HEK293 (cell line): ENCODE results near the gene NR1H2.

Source experiments
- CTCF ChIA-PET: fragments of 350-600 bp; formaldehyde crosslinking; extraction: SDS; loops from one replicate; lab custom pipeline; 2021; ENCODE audit warnings: antibody characterized with exemption; lab: Yijun Ruan, JAX
- POLR2A ChIA-PET: fragments of 300-600 bp; formaldehyde crosslinking; extraction: SDS; loops from one replicate; lab custom pipeline; 2020; ENCODE audit warnings: antibody characterized with exemption, inconsistent platforms; lab: Yijun Ruan, JAX
- H3K27ac ChIP-seq: fragments of 200-500 bp; sonication (Bioruptor generic); 2 replicates; pipeline ENCODE4 v1.5.1; 2014; ENCODE audit warnings: low read depth, low read length, control low read depth, inconsistent platforms; ENCODE audit errors: extremely low read depth
- H3K36me3 ChIP-seq, 2 experiments: fragments of 200-500 bp in 1 of 2; sonication (Bioruptor generic) in 1 of 2; 1 replicate in 1 of 2; 2 replicates in 1 of 2; pipeline ENCODE4 v1.5.1; 2014 to 2017; ENCODE audit warnings: inconsistent platforms in 2 of 2, low read length in 2 of 2; ENCODE audit not compliant: control insufficient read depth in 2 of 2, insufficient read depth in 1 of 2
- H3K4me1 ChIP-seq: fragments of 200-500 bp; sonication (Bioruptor generic); 2 replicates; pipeline ENCODE4 v1.5.1; 2014; ENCODE audit warnings: mild to moderate bottlenecking, low read length, inconsistent platforms; ENCODE audit not compliant: control insufficient read depth, insufficient read depth
- H3K4me3 ChIP-seq: 2 replicates; pipeline ENCODE4 v1.5.1; 2011; ENCODE audit warnings: low read depth, mild to moderate bottlenecking, control low read depth, low read length, moderate library complexity
- H3K9me3 ChIP-seq: fragments of 200-500 bp; sonication (Bioruptor generic); 2 replicates; pipeline ENCODE4 v1.5.1; 2014; ENCODE audit warnings: low read depth, low read length, inconsistent platforms; ENCODE audit not compliant: control insufficient read depth, insufficient read depth
- EGR2 ChIP-seq: fragments of 450-650 bp; formaldehyde crosslinking; IDR thresholded peaks from 2 replicates; pipeline ENCODE4 v1.5.1; 2016; ENCODE audit warnings: low read depth, missing biosample characterization, missing genetic modification characterization
- GLIS1 ChIP-seq: fragments of 450-650 bp; formaldehyde crosslinking; IDR thresholded peaks from 2 replicates; pipeline ENCODE4 v1.5.1; 2016; ENCODE audit warnings: missing biosample characterization, missing genetic modification characterization
- PRDM1 ChIP-seq: fragments of 450-650 bp; formaldehyde crosslinking; IDR thresholded peaks from 2 replicates; pipeline ENCODE4; 2016; ENCODE audit warnings: missing biosample characterization, missing genetic modification characterization
- YY2 ChIP-seq: fragments of 450-650 bp; formaldehyde crosslinking; IDR thresholded peaks from 2 replicates; pipeline ENCODE4 v1.5.1; 2016; ENCODE audit warnings: missing biosample characterization, missing genetic modification characterization
- ZNF510 ChIP-seq: fragments of 450-650 bp; formaldehyde crosslinking; IDR thresholded peaks from 2 replicates; pipeline ENCODE4 v1.5.1; 2018; ENCODE audit warnings: mild to moderate bottlenecking, missing genetic modification characterization, missing biosample characterization; ENCODE audit not compliant: insufficient replicate concordance
- ZNF530 ChIP-seq: fragments of 450-650 bp; formaldehyde crosslinking; IDR thresholded peaks from 2 replicates; pipeline ENCODE4 v1.5.1; 2016; ENCODE audit warnings: low read depth, missing biosample characterization, missing genetic modification characterization
- ZNF776 ChIP-seq: fragments of 450-650 bp; formaldehyde crosslinking; IDR thresholded peaks from 2 replicates; pipeline ENCODE4 v1.5.0; 2017; ENCODE audit warnings: missing biosample characterization, missing genetic modification characterization, borderline replicate concordance
- TF ChIP-seq, protein P1 (sequence below): fragments of 450-650 bp; formaldehyde crosslinking; IDR thresholded peaks from 2 replicates; pipeline ENCODE4 v1.5.1; 2016; ENCODE audit warnings: missing biosample characterization, missing genetic modification characterization
- TF ChIP-seq, protein P2 (sequence below): fragments of 450-650 bp; formaldehyde crosslinking; IDR thresholded peaks from 2 replicates; pipeline ENCODE4 v1.5.1; 2016; ENCODE audit warnings: missing biosample characterization, missing genetic modification characterization
- TF ChIP-seq, protein P3 (sequence below): fragments of 450-650 bp; formaldehyde crosslinking; IDR thresholded peaks from 2 replicates; pipeline ENCODE4 v1.5.1; 2017; ENCODE audit warnings: missing biosample characterization, mild to moderate bottlenecking, missing genetic modification characterization, moderate library complexity
- TF ChIP-seq, protein P4 (sequence below): fragments of 450-650 bp; formaldehyde crosslinking; IDR thresholded peaks from 2 replicates; pipeline ENCODE4 v1.5.1; 2016; ENCODE audit warnings: missing biosample characterization, missing genetic modification characterization

The NR1H2 gene

DNA sequence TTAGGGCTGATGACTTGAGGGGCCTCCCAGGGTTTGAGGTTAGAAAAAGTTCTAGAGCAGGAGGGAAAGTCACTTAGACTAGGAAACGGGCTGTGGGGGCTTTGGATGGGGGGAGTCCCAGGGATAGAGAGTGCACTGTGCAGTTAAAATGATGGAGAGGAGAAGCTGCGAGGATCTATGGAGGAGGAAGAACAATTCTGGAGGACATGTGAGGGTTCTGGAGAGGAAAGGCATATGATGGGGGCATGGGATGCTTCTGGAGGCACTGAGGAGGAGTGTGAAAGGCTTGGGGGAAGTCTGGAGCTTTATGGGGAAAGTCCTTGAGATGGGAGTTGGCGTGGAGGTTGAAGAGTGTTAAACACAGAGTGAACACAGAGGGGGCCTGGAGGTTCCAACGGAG lies 49.2 kb upstream of the NR1H2 start:
- Histone ChIP-seq H3K9me3 (no peaks in the 10 kb centered on the region), H3K36me3 (peaks cover 0 to 6% of the 10 kb centered on the region in 2 experiments; a peak in 1 of 3 replicates), H3K4me1 (peaks cover 13% of the 10 kb centered on the region), H3K4me3 (no peak overlapping the region), H3K27ac (no peak overlapping the region)
- ChIA-PET CTCF (interaction anchor here (0.7 to 1.4 kb wide), 2 partner anchors 30 to 211 kb away, joined by 3 read pairs; no protein-coding TSS in a partner anchor), POLR2A (no interaction called here)
- no peak for TF ChIP-seq ZNF776 (tag by site-specific recombination)
- TF ChIP-seq, protein P1, sequence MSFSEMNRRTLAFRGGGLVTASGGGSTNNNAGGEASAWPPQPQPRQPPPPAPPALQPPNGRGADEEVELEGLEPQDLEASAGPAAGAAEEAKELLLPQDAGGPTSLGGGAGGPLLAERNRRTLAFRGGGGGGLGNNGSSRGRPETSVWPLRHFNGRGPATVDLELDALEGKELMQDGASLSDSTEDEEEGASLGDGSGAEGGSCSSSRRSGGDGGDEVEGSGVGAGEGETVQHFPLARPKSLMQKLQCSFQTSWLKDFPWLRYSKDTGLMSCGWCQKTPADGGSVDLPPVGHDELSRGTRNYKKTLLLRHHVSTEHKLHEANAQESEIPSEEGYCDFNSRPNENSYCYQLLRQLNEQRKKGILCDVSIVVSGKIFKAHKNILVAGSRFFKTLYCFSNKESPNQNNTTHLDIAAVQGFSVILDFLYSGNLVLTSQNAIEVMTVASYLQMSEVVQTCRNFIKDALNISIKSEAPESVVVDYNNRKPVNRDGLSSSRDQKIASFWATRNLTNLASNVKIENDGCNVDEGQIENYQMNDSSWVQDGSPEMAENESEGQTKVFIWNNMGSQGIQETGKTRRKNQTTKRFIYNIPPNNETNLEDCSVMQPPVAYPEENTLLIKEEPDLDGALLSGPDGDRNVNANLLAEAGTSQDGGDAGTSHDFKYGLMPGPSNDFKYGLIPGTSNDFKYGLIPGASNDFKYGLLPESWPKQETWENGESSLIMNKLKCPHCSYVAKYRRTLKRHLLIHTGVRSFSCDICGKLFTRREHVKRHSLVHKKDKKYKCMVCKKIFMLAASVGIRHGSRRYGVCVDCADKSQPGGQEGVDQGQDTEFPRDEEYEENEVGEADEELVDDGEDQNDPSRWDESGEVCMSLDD (tag by site-specific recombination) = 0 out of 2 replicates have a peak, but pooled peaks have one; percentile 22
- TF ChIP-seq ZNF530 = no peak
- peak; percentile 17; the same call in 1 of the 2 replicates for TF ChIP-seq EGR2 (tag by site-specific recombination)
- peak; percentile 86 for TF ChIP-seq PRDM1
- TF ChIP-seq, protein P2, sequence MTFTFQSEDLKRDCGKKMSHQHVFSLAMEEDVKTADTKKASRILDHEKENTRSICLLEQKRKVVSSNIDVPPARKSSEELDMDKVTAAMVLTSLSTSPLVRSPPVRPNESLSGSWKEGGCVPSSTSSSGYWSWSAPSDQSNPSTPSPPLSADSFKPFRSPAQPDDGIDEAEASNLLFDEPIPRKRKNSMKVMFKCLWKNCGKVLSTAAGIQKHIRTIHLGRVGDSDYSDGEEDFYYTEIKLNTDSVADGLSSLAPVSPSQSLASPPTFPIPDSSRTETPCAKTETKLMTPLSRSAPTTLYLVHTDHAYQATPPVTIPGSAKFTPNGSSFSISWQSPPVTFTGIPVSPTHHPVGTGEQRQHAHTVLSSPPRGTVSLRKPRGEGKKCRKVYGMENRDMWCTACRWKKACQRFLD = no peak
- 0 out of 2 replicates have a peak, but pooled peaks have one; percentile 7 for TF ChIP-seq GLIS1 (tag by site-specific recombination)

DNA sequence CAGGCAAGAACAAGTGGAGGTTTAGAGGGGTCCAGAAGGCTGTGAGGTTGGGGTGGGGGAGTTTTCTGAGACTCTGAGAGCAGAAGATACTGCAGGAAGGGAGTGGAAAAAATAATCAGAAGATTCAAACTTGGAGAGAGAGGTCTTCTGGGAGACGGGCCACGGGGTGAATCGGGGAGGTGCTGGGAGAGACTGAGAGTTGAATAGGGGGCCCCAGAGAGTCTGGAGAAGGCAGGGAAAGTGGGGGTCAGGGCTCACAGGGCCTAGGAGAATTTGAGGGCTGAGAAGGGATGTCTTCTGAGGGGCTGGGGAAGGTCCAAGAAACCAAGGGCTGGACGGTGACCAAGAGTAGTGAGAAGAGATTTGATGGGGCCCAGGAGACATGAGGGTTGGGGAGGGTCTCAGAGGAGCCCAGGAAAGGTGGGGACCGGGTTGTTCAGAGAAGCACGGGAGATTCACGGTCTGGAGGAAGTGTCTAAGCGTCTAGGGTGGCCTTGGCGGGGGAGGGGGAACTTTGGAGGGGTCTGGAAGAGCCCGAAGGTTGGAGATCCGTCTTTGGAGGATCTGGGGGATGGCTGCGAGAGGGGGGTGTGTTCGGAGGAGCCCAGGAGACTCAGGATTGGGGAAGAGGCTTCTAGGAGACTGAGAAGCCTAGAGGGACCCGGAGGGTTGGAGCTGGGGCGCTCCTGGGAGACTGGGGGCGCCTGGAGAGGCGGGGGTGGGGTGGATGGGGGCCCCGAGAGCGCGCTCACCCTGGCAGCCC lies 48.6 kb upstream of the NR1H2 start:
- H3K27ac ChIP-seq = no peak overlapping the region
- no peak overlapping the region for H3K4me3 ChIP-seq
- ChIA-PET POLR2A (interaction anchor here (1.9 to 2.7 kb wide), 2 partner anchors 12 to 124 kb away, joined by 7 to 9 read pairs; partner anchors contain the start of gene MYH14), CTCF (interaction anchor here (0.7 to 1.8 kb wide), 9 partner anchors 11 to 211 kb away, joined by 3 to 11 read pairs (median 4); no protein-coding TSS in a partner anchor)
- peaks cover 13% of the 10 kb centered on the region for H3K4me1 ChIP-seq
- H3K9me3 ChIP-seq = no peaks in the 10 kb centered on the region
- H3K36me3 ChIP-seq = peaks cover 0 to 6% of the 10 kb centered on the region in 2 experiments; a peak in 1 of 3 replicates
- TF ChIP-seq, protein P3, sequence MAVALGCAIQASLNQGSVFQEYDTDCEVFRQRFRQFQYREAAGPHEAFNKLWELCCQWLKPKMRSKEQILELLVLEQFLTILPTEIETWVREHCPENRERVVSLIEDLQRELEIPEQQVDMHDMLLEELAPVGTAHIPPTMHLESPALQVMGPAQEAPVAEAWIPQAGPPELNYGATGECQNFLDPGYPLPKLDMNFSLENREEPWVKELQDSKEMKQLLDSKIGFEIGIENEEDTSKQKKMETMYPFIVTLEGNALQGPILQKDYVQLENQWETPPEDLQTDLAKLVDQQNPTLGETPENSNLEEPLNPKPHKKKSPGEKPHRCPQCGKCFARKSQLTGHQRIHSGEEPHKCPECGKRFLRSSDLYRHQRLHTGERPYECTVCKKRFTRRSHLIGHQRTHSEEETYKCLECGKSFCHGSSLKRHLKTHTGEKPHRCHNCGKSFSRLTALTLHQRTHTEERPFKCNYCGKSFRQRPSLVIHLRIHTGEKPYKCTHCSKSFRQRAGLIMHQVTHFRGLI (tag by site-specific recombination) = no peak
- TF ChIP-seq YY2 (no peak), ZNF510 (tag by site-specific recombination) (no peak)
- TF ChIP-seq, protein P4, sequence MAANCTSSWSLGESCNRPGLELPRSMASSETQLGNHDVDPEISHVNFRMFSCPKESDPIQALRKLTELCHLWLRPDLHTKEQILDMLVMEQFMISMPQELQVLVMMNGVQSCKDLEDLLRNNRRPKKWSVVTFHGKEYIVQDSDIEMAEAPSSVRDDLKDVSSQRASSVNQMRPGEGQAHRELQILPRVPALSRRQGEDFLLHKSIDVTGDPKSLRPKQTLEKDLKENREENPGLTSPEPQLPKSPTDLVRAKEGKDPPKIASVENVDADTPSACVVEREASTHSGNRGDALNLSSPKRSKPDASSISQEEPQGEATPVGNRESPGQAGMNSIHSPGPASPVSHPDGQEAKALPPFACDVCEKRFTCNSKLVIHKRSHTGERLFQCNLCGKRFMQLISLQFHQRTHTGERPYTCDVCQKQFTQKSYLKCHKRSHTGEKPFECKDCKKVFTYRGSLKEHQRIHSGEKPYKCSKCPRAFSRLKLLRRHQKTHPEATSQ (tag by site-specific recombination) = no peak
